DOHH2 (cell line): Measurements from ENCODE around the gene ARMS2.

Source experiments
- H3F3A ChIP-seq: fragments of 200-600 bp; sonication (generic), shearing (Covaris generic); 2 replicates; pipeline ENCODE4 v1.6.0; 2016; ENCODE audit warnings: antibody characterized with exemption, mild to moderate bottlenecking; ENCODE audit not compliant: control insufficient read depth, insufficient read depth
- H3K27ac ChIP-seq: fragments of 200-600 bp; sonication (generic); 2 replicates; pipeline ENCODE4 v1.5.1; 2014; ENCODE audit warnings: low read depth, mild to moderate bottlenecking, low read length, moderate library complexity
- H3K27me3 ChIP-seq: fragments of 200-600 bp; sonication (generic); 2 replicates; pipeline ENCODE4 v1.6.1; 2014; ENCODE audit warnings: mild to moderate bottlenecking, low read length, mixed read lengths; ENCODE audit not compliant: control insufficient read depth
- H3K36me3 ChIP-seq: fragments of 200-600 bp; sonication (generic); 2 replicates; pipeline ENCODE4 v1.6.1; 2014; ENCODE audit warnings: mild to moderate bottlenecking, low read length, moderate library complexity, mixed read lengths; ENCODE audit not compliant: control insufficient read depth
- H3K4me1 ChIP-seq: fragments of 200-600 bp; sonication (generic); 2 replicates; pipeline ENCODE4 v1.6.1; 2014; ENCODE audit warnings: mild to moderate bottlenecking, low read length, mixed read lengths; ENCODE audit not compliant: control insufficient read depth
- H3K4me2 ChIP-seq: fragments of 200-600 bp; sonication (generic); 2 replicates; pipeline ENCODE4 v1.6.0; 2014; ENCODE audit warnings: mild to moderate bottlenecking, low read length, moderate library complexity
- H3K4me3 ChIP-seq: fragments of 200-600 bp; sonication (generic); 2 replicates; pipeline ENCODE4 v1.5.1; 2014; ENCODE audit warnings: mild to moderate bottlenecking, low read length, mixed read lengths
- H3K79me2 ChIP-seq: fragments of 200-600 bp; sonication (generic); 2 replicates; pipeline ENCODE4 v1.6.1; 2014; ENCODE audit warnings: mild to moderate bottlenecking, low read length, mixed read lengths; ENCODE audit not compliant: control insufficient read depth
- H3K9me2 ChIP-seq: fragments of 200-600 bp; sonication (generic); replicated peaks from 2 replicates; pipeline ENCODE4 v1.6.1; 2014; ENCODE audit warnings: mild to moderate bottlenecking, low read length, mixed read lengths; ENCODE audit not compliant: control insufficient read depth
- H3K9me3 ChIP-seq: fragments of 200-600 bp; sonication (generic); 2 replicates; pipeline ENCODE4 v1.6.1; 2014; ENCODE audit warnings: antibody characterized with exemption, low read length, mixed read lengths; ENCODE audit not compliant: control insufficient read depth, insufficient read depth
- H4K20me1 ChIP-seq: fragments of 200-600 bp; sonication (generic); 2 replicates; pipeline ENCODE4 v1.6.0; 2014; ENCODE audit warnings: low read depth, mild to moderate bottlenecking, antibody characterized with exemption, low read length, moderate library complexity; ENCODE audit not compliant: control insufficient read depth, insufficient read depth
- EZH2phosphoT487 ChIP-seq: fragments of 200-600 bp; sonication (generic); IDR thresholded peaks from 2 replicates; pipeline ENCODE4 v1.6.1; 2017; ENCODE audit warnings: borderline replicate concordance, mild to moderate bottlenecking, antibody characterized with exemption, low read length, moderate library complexity, mixed read lengths
- TF ChIP-seq, protein P1 (sequence below): fragments of 200-600 bp; sonication (generic); IDR thresholded peaks from one replicate; pipeline ENCODE4 v1.5.1; 2014; ENCODE audit warnings: antibody characterized with exemption, mild to moderate bottlenecking, low read depth, low read length; ENCODE audit not compliant: poor library complexity, severe bottlenecking

ARMS2 gene

GRCh38 chr10:122417667-122418066 is 36.8 kb upstream of the ARMS2 start:
- H3F3A ChIP-seq, result no peaks in the 10 kb centered on the region
- H3K9me2 ChIP-seq, result no peaks in the 10 kb centered on the region
- TF ChIP-seq EZH2phosphoT487, result no peak
- TF ChIP-seq, protein P1, sequence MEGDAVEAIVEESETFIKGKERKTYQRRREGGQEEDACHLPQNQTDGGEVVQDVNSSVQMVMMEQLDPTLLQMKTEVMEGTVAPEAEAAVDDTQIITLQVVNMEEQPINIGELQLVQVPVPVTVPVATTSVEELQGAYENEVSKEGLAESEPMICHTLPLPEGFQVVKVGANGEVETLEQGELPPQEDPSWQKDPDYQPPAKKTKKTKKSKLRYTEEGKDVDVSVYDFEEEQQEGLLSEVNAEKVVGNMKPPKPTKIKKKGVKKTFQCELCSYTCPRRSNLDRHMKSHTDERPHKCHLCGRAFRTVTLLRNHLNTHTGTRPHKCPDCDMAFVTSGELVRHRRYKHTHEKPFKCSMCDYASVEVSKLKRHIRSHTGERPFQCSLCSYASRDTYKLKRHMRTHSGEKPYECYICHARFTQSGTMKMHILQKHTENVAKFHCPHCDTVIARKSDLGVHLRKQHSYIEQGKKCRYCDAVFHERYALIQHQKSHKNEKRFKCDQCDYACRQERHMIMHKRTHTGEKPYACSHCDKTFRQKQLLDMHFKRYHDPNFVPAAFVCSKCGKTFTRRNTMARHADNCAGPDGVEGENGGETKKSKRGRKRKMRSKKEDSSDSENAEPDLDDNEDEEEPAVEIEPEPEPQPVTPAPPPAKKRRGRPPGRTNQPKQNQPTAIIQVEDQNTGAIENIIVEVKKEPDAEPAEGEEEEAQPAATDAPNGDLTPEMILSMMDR, result no peak
- H4K20me1 ChIP-seq, result no peaks in the 10 kb centered on the region
- no peaks in the 10 kb centered on the region for H3K27me3 ChIP-seq
- H3K36me3 ChIP-seq, result peaks cover 6% of the 10 kb centered on the region; the same call in 1 of the 2 replicates
- H3K9me3 ChIP-seq, result no peaks in the 10 kb centered on the region
- peaks cover 16% of the 10 kb centered on the region for H3K4me1 ChIP-seq
- no peaks in the 10 kb centered on the region for H3K79me2 ChIP-seq
- peak overlapping the region; percentile 53; the same call in 1 of the 2 replicates for H3K4me2 ChIP-seq
- no peak overlapping the region for H3K27ac ChIP-seq
- H3K4me3 ChIP-seq, result no peak overlapping the region

DNA sequence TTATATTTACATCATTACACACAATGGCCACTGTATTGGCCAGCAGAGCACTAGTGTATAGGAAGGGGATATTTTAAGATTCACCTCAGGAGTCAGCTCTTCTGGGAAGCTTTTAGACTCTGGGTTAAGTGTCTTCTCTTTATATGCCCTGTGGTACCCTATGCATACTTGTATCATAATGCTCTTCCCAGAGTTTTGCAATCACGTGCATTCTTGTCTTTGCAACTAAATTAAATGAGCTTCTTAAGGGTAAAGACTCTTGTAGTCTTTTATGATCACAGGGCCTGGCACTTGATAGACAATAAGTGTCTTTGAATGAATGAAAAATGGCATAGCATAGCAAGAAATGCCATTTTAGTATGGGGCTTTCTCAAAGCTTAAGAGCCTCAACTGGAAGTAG is 35.4 kb upstream of the ARMS2 start:
- H3K9me3 ChIP-seq, result no peaks in the 10 kb centered on the region
- H3K79me2 ChIP-seq, result no peaks in the 10 kb centered on the region
- H3K36me3 ChIP-seq, result peaks cover 6% of the 10 kb centered on the region; the same call in 1 of the 2 replicates
- no peak overlapping the region for H3K27ac ChIP-seq
- H4K20me1 ChIP-seq, result no peaks in the 10 kb centered on the region
- H3K4me3 ChIP-seq, result no peak overlapping the region
- no peak for TF ChIP-seq EZH2phosphoT487
- TF ChIP-seq, protein P1, result no peak
- H3F3A ChIP-seq, result no peaks in the 10 kb centered on the region
- peaks cover 16% of the 10 kb centered on the region for H3K4me1 ChIP-seq
- no peaks in the 10 kb centered on the region for H3K9me2 ChIP-seq
- no peaks in the 10 kb centered on the region for H3K27me3 ChIP-seq
- no peak overlapping the region for H3K4me2 ChIP-seq

GRCh38 chr10:122419876-122420623 is 34.4 kb upstream of the ARMS2 start:
- peaks cover 6% of the 10 kb centered on the region; the same call in 1 of the 2 replicates for H3K36me3 ChIP-seq
- no peak overlapping the region for H3K4me3 ChIP-seq
- H3K27ac ChIP-seq, result no peak overlapping the region
- no peak for TF ChIP-seq EZH2phosphoT487
- TF ChIP-seq, protein P1, result no peak
- no peak overlapping the region for H3K4me2 ChIP-seq
- H3K4me1 ChIP-seq, result peaks cover 23% of the 10 kb centered on the region
- H3K27me3 ChIP-seq, result no peaks in the 10 kb centered on the region
- no peaks in the 10 kb centered on the region for H3K9me2 ChIP-seq
- H3F3A ChIP-seq, result no peaks in the 10 kb centered on the region
- H3K79me2 ChIP-seq, result no peaks in the 10 kb centered on the region
- H3K9me3 ChIP-seq, result no peaks in the 10 kb centered on the region
- no peaks in the 10 kb centered on the region for H4K20me1 ChIP-seq
